ENCODE results near the gene SLC37A2.
"Not testable (repeated sequence)": the region's sequence is repeated elsewhere in the genome, so short reads cannot be mapped to it uniquely, and the experiment has no call there.

Gene SLC37A2

GRCh38 chr11:125062931-125063428 lies at the start of gene SLC37A2:
Gene SLC37A2 (plus strand): TSS chr11:125063305. CDS start chr11:125063368, 63 bp downstream.
- DNase-seq, result no peak

GRCh38 chr11:125016413-125016812 lies 46.7 kb upstream of the SLC37A2 start:
- DNase-seq, result no peak

- DNase-seq, result no peak
Observed at GRCh38 chr11:125020342-125020741, 42.8 kb upstream of the SLC37A2 start.

- DNase-seq, result no peak
Observed at GRCh38 chr11:125022551-125022950, 40.6 kb upstream of the SLC37A2 start.

- DNase-seq, result no peak
Observed at GRCh38 chr11:125025968-125026367, 37.1 kb upstream of the SLC37A2 start.

GRCh38 chr11:125029431-125029830 lies 33.7 kb upstream of the SLC37A2 start:
- DNase-seq, result not testable (repeated sequence)

GRCh38 chr11:125036933-125037332 lies 26.2 kb upstream of the SLC37A2 start:
- DNase-seq, result no peak

- no peak for DNase-seq
Observed at GRCh38 chr11:125049164-125049792, 13.8 kb upstream of the SLC37A2 start.

- no peak for DNase-seq
Observed at GRCh38 chr11:125052047-125052446, 11.1 kb upstream of the SLC37A2 start.

GRCh38 chr11:125053167-125053566 lies 9.9 kb upstream of the SLC37A2 start:
- DNase-seq, result no peak

- DNase-seq, result no peak
Observed at GRCh38 chr11:125055107-125055715, 7.9 kb upstream of the SLC37A2 start.

- not testable (repeated sequence) for DNase-seq
Observed at GRCh38 chr11:125056111-125056510, 7.0 kb upstream of the SLC37A2 start.

- DNase-seq, result no peak
Observed at GRCh38 chr11:125056931-125057692, 6.0 kb upstream of the SLC37A2 start.

- no peak for DNase-seq
Observed at GRCh38 chr11:125057693-125058016, 5.5 kb upstream of the SLC37A2 start.

- DNase-seq, result no peak
Observed at GRCh38 chr11:125061281-125061680, 1.8 kb upstream of the SLC37A2 start.

GRCh38 chr11:125062218-125062930 lies 731 bp upstream of the SLC37A2 start:
- DNase-seq, result no peak

- DNase-seq, result no peak
Observed at GRCh38 chr11:125063429-125064043, 431 bp downstream of the SLC37A2 start.

- DNase-seq, result no peak
Observed at GRCh38 chr11:125064070-125064469, 965 bp downstream of the SLC37A2 start.

- DNase-seq, result no peak
Observed at GRCh38 chr11:125068368-125068767, 5.3 kb downstream of the SLC37A2 start.

- DNase-seq, result no peak
Observed at GRCh38 chr11:125069008-125069407, 5.9 kb downstream of the SLC37A2 start.

- DNase-seq, result no peak
Observed at GRCh38 chr11:125069796-125070195, 6.7 kb downstream of the SLC37A2 start.

- DNase-seq, result no peak
Observed at GRCh38 chr11:125070699-125071254, 7.7 kb downstream of the SLC37A2 start.

- DNase-seq, result no peak
Observed at GRCh38 chr11:125071435-125071834, 8.3 kb downstream of the SLC37A2 start.
